ENCODE results near the gene PCK1. TPM values are rescaled to one million over a fixed set of nuclear protein-coding genes. Genes with fewer than 3 reads are reported as not detected.

PCK1 gene
- total RNA-seq, 2 donors from 2014 or later, result 272 TPM

DNA sequence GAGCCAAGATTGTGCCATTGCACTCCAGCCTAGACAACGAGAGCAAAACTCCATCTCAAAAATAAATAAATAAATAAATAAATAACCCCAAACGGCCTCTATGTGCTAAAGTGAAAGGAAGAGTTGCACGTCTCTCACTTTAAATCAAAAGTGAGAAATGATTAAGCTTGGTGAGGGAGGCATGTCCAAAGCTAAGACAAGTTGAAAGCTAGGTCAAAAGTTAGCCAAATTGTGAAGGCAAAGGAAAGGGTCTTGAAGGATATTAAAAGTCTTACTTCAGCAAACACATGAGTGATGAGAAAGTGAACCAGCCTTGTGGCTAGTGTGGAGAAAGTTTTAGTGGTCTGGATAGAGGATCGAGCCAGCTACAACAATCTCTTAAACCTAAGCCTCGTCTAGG lies 45.0 kb downstream of the PCK1 start:
- no peak overlapping the region for H3K4me3 ChIP-seq
- no peak for TF ChIP-seq CTCF (IDR thresholded peaks at IDR 0.05)
- no peaks in the 10 kb centered on the region for H3K9me3 ChIP-seq
- no peak overlapping the region for H3K9ac ChIP-seq (ENCODE audit: low read depth in 2 of 2, low read length in 2 of 2)
- H3K27me3 ChIP-seq, result no peaks in the 10 kb centered on the region
- no peak for DNase-seq
- no peaks in the 10 kb centered on the region for H3K36me3 ChIP-seq
- no peaks in the 10 kb centered on the region for H3K4me1 ChIP-seq
- H3K27ac ChIP-seq, result no peak overlapping the region
- intact Hi-C loops (cut with DNase I), result no loop called here

- Histone ChIP-seq H3K36me3 (no peaks in the 10 kb centered on the region), H3K4me3 (no peak overlapping the region), H3K4me1 (no peaks in the 10 kb centered on the region), H3K27me3 (no peaks in the 10 kb centered on the region), H3K27ac (no peak overlapping the region), H3K9me3 (no peaks in the 10 kb centered on the region), H3K9ac (ENCODE audit: low read depth in 2 of 2, low read length in 2 of 2) (no peak overlapping the region)
- no peak for DNase-seq
- no peak for TF ChIP-seq CTCF (IDR thresholded peaks at IDR 0.05)
- intact Hi-C loops (cut with DNase I), result no loop called here
Observed at GRCh38 chr20:57608516-57608915, 47.6 kb downstream of the PCK1 start.

DNA sequence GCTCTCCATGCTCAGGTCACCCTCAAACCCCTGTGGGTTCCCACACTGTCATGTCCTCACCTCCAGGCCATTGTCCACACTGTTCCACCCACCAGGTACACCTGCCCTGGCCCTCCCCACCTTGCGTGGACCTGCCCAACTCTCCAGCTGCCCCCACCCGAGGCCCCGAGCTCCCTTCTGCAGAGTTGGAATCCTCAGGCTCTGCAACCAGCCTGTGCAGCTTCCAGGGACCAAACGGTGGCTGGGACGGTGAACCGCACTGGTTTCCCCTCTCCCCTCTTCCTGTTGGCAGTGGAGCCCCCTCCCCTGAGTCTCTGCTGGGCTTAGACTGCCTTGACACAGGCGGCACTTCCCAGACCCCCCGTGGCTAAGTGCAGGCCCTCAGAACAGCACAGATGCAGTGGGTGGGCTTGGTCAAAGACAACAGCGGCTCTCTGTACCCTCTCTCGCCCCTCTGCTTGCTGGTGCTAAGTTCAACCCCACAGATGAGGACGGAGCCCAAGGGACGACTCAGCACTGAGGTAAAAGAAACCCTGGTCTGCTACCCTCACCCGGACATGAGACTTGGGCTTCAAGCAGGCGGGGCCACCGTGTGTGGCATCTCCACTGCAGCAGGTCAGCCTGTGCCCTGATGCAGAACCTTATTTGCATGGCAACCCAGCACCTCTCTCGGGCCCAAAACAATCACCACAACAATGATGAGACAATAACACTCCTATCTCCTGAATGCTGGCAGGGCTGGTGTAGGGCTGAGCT lies 48.4 kb downstream of the PCK1 start:
- TF ChIP-seq CTCF (IDR thresholded peaks at IDR 0.05), result no peak
- Histone ChIP-seq H3K4me1 (no peaks in the 10 kb centered on the region), H3K27me3 (no peaks in the 10 kb centered on the region), H3K27ac (no peak overlapping the region), H3K4me3 (no peak overlapping the region), H3K36me3 (no peaks in the 10 kb centered on the region), H3K9ac (ENCODE audit: low read depth in 2 of 2, low read length in 2 of 2) (no peak overlapping the region), H3K9me3 (no peaks in the 10 kb centered on the region)
- no peak for DNase-seq
- intact Hi-C loops (cut with DNase I), result no loop called here

DNA sequence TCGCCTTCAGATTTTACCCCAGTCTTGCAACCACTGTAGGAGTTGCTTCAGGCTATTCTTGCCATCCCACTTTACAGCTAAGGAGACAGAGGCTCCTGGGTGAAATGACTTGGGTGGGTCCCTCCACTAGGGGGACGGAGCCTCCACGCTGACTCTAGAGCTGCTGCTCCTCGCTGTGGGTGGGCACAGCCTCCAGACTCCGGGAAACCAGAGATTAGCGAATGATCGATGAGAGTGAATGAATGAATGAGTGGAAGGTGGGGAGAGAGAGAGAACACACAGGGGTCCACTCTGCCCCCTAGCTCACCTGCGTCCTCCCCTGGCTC lies 48.9 kb downstream of the PCK1 start:
- Histone ChIP-seq H3K9ac (ENCODE audit: low read depth in 2 of 2, low read length in 2 of 2) (no peak overlapping the region), H3K4me3 (no peak overlapping the region), H3K9me3 (no peaks in the 10 kb centered on the region), H3K4me1 (no peaks in the 10 kb centered on the region), H3K27me3 (no peaks in the 10 kb centered on the region), H3K36me3 (no peaks in the 10 kb centered on the region), H3K27ac (no peak overlapping the region)
- TF ChIP-seq CTCF (IDR thresholded peaks at IDR 0.05), result no peak
- no peak for DNase-seq
- intact Hi-C loops (cut with DNase I), result no loop called here

DNA sequence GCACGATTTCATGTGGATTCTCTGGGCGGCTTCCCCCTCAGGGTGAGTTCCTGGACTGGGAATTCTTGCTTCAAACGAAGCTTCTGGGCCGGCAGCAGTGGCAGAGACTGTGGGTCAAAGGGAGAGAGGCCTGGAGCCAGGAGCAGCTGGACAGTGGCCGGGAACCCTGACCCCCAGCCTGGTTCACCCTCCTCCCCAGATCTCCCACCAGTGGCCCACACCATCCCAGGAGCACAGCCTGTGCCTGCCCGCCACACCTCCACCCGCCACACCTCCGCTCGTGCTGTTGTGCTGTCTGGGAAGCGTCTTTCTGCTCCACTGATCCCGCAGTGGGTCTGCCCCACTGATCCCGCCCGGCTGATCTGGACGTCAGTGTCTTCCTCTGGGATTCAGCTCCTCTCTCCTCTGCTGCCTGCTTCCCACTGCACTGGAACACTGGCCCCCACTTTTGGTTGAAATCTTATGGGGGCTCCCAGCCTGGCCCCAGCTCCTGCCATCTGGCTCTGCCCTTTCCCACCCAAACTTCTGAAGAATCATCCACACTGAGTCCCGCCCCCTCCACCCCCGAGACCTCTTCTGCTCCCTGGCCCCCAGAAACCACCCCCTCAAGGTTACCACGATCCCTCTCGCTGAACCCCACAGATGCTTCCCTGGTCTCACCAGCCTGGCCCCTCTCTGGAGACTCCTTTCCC lies 49.5 kb downstream of the PCK1 start:
- Histone ChIP-seq H3K4me3 (no peak overlapping the region), H3K36me3 (no peaks in the 10 kb centered on the region), H3K9me3 (no peaks in the 10 kb centered on the region), H3K9ac (ENCODE audit: low read depth in 2 of 2, low read length in 2 of 2) (no peak overlapping the region), H3K4me1 (no peaks in the 10 kb centered on the region), H3K27ac (no peak overlapping the region), H3K27me3 (no peaks in the 10 kb centered on the region)
- no peak for TF ChIP-seq CTCF (IDR thresholded peaks at IDR 0.05)
- intact Hi-C loops (cut with DNase I), result no loop called here
- no peak for DNase-seq
